GM19467 (cell line): ENCODE data around the gene ATP6AP1.

Source experiments
- ATAC-seq: cut with Tn5 transposase; IDR thresholded peaks from one replicate; pipeline ENCODE4 v1.9.1; 2021; ENCODE audit warnings: mild to moderate bottlenecking, moderate library complexity; ENCODE audit not compliant: unreplicated experiment

ATP6AP1 gene

DNA sequence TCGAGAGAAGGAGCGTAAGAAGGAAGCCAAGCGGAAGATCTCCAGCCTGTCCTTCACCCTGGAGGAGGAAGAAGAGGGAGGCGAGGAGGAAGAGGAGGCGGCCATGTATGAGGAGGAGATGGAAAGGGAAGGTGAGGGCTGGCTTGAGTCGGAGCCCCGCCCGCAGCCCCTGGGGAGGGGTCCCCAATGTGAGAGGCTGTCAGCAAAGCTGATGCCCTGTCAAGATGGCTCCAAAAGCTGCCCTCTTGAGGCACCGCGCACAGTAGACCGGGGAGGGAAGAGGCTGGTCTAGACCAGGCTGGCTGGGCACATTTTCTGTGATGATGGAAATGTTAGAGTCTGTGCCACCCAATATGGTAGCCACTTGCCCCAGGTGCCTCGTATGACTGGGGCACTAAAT is 18.0 kb downstream of the ATP6AP1 start:
- no peak for ATAC-seq

GRCh38 chrX:154448484-154448883 is 20.0 kb downstream of the ATP6AP1 start:
- ATAC-seq, result no peak

DNA sequence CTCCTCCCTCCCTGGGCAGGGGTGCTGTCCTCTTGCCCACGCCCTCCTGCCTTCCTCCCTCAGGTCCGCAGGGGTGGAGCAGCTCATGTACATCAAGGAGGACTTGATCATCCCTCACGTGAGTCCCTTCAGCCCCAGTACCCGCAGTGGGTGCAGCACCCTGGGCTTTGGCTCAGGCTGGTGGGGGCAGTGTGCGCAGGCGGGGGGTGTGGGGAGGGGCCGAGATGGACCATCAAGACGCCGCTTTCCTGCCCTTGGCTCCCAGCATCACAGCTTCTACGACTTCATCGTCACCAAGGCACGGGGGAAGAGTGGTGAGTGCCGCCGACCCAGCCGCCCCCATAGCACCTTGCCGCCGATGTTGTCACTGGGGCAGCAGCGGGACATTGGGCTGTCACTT is 21.1 kb downstream of the ATP6AP1 start:
- no peak for ATAC-seq

DNA sequence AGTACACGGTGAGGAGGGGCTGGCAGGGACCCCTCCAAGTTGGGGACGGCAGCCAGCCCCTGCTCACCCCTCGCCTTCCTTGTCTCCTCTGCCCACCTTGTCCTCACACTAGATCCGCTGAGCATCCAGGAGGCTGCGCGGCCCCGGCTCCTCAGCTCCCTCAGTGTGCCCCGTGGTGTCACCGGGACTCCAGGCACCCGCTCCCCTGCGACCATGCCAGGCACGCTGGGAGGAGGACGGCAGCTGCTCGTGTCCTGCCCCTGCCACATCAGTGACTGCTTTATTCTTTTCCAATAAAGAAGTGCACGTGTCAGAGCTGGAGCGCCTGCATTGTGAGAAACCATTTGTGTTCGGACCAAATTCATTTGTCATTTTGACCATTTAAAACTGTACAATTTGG is 21.8 kb downstream of the ATP6AP1 start:
- ATAC-seq, result no peak

DNA sequence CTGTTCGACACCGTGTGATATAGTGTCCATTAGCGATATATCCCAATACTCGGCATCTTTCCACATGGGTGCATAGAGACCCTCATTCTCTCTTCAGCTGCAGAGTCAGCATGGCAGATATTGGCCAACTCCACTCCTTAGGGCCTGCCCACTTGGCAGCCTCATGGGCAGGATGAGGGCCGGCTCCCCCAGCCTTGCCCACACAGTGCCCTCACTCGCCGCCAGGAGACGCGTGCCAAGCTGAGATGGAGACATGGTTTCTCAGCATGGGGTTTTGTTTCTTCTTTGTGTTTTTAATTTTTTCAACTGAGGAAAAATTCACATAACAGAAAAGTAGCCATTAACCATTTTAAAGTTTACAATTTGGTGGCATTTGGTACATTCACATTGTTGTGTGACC is 24.3 kb downstream of the ATP6AP1 start:
- ATAC-seq, result no peak

- ATAC-seq, result peak; percentile 48
Observed at GRCh38 chrX:154457491-154458115, 29.1 kb downstream of the ATP6AP1 start.

- peak; percentile 60 for ATAC-seq
Observed at GRCh38 chrX:154458116-154458953, 29.9 kb downstream of the ATP6AP1 start, which contains the start of gene PLXNA3. Gene PLXNA3 (plus strand): TSS chrX:154458281. CDS start chrX:154460184, 1,903 bp downstream.

DNA sequence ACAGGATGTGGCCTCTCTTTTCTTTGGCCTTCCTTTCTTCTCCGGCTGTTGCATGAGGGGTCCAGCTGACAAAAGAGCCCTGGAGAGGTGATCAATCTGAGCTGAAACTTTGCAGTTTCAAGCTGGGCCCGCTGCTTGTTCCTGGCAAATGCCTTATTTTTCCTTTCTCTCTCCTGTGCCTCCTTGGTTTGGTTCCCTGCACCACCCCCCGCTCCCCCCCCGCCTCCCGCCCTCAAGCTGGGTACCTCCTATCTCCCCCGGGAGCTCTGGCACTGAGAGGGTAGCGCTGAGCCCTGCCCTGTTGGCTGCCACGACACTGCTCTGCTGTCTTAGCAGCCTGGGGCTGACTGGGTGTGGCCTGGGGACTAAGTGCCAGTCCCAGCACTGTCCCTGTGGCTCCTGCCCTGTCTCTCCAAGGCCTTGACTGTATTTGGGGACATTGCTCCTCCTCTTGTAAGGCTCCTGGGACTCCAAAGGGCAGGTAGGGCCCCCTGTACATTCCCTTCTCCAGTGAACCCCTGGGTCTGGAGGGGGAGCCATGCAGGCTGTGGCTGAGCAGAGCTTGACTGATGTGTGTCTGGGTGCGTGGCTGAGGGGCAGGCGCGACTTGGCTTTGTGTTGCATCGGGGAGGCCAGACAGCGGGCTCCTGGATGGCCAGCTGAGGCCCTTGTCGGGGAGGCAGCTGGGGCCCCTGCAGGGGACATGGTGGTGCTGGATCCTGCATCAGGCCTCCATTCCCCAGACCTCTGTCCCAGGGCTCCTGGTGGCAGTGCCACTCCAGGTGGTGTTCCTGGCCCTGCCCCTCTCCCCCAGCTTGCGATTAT is 30.7 kb downstream of the ATP6AP1 start:
- ATAC-seq, result no peak

DNA sequence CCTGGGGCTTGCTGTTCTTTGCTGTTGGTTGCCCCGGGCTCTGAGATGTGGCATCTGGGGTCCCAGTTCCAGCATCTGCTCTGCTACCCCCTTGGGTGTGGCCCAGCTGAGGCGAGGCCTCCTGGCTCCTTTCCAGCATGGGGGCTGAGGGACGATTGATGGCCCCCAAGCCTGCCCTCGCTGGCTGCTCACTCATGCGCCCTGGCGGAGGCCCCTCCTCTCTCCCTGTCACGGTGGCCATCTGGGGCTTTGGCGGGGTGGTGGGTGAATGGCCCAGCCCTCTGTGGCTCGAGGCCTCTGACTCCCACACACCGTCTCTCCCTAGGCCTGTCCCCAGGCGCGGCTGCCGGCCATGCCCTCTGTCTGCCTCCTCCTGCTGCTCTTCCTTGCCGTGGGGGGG is 31.4 kb downstream of the ATP6AP1 start:
- ATAC-seq, result no peak

- no peak for ATAC-seq
Observed at GRCh38 chrX:154460326-154460725, 31.8 kb downstream of the ATP6AP1 start.

DNA sequence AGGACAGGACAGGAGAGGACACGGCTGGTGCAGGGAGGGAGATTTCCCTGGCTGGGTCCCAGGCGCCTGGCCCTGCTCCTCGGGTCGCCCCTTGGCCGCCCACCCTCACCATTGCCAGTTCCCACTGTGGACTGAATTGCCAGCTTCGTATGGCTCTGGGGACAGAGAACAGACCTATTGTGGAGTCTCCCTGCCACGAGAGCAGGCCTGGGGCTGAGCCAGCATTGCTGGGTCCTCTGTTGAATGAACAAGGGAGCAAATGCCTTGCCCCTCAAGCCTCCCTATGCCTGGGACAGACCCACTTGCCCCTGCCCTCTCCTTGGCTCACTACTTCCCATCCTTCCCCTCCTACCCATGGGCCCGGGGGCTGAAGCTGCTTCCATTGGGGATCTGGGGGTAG is 33.9 kb downstream of the ATP6AP1 start:
- ATAC-seq, result no peak

DNA sequence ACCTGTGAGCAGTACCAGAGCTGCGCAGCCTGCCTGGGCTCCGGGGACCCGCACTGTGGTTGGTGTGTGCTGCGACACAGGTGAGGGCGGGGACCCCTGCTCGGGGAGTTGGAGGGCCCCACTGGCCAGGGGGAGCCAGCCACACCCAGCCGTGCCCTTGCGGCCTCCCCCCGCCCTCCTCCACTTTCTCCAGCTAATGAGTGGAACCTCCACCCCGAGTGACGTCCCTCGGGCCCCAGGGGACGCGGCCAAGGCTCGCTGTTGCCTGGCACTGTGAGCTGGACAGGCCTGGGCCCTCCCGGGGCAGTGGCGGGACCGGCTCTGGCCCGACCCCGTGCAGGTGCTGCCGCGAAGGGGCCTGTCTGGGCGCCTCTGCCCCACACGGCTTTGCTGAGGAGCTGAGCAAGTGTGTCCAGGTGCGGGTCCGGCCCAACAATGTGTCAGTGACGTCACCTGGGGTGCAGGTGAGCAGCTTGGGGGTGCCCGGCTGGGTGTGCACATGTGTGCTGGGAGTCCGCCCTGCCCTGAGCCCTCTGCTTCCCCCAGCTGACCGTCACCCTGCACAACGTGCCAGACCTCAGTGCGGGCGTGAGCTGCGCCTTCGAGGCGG is 35.2 kb downstream of the ATP6AP1 start:
- no peak for ATAC-seq

- ATAC-seq, result no peak
Observed at GRCh38 chrX:154464806-154465365, 36.4 kb downstream of the ATP6AP1 start.

DNA sequence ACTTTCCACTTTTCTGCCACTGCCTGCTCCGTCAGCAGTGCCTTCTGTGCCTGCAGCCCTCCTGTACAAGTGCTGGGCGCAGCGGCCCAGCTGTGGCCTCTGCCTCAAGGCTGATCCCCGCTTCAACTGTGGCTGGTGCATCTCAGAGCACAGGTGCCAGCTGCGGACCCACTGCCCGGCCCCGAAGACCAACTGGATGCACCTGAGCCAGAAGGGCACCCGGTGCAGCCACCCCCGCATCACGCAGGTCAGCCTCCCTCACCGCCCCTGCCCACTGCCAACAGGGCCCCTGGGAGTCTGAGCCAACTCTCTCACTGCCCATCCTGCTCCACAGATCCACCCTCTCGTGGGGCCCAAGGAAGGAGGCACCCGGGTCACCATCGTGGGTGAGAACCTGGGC is 37.1 kb downstream of the ATP6AP1 start:
- ATAC-seq, result no peak

DNA sequence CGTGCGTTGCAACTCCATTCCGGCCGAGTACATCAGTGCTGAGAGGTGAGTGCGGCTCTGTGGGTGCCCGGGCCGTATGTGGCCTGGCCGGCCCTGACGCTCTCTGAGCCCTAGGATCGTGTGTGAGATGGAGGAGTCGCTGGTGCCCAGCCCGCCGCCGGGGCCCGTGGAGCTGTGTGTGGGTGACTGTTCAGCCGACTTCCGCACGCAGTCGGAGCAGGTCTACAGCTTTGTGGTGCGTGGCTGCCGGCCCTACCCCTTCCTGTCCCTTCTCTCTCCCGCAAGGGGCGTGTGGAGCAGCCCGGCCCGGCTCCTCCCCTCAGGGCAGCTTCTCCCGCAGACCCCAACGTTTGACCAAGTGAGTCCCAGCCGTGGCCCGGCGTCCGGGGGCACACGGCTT is 37.6 kb downstream of the ATP6AP1 start:
- no peak for ATAC-seq

DNA sequence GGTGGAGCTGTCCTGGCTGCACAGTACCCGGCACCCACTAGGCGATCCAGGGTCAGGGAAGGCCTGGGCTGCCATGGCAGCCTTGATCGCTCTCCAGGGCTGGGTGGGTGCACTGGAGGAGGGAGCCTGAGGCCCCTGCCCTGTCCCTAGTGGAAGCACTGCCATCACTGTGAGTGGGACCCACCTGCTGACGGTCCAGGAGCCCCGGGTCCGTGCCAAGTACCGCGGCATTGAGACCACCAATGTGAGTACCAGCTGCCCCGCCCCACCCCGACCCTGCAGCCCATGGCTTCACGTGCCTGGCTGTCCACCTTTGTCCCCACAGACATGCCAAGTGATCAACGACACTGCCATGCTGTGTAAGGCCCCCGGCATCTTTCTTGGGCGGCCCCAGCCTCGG is 38.4 kb downstream of the ATP6AP1 start:
- no peak for ATAC-seq

GRCh38 chrX:154467556-154467955 is 39.1 kb downstream of the ATP6AP1 start:
- ATAC-seq, result no peak

GRCh38 chrX:154468217-154468616 is 39.7 kb downstream of the ATP6AP1 start:
- ATAC-seq, result no peak

GRCh38 chrX:154469114-154469513 is 40.6 kb downstream of the ATP6AP1 start:
- no peak for ATAC-seq

- no peak for ATAC-seq
Observed at GRCh38 chrX:154469880-154470279, 41.4 kb downstream of the ATP6AP1 start.

DNA sequence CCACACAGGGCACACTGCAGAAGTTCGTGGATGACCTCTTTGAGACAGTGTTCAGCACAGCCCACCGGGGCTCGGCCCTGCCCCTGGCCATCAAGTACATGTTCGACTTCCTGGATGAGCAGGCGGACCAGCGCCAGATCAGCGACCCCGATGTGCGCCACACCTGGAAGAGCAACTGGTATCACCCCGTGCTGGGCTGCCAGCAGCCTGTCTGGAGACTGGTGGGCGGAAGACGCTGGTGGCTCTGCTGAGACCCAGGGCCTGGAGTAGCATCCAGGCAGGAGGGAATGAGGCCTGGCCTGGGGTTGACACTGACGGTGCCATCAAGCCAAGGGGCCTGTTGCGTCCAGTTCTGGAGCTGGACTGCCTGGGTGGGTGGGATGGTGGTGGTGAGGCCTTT is 42.0 kb downstream of the ATP6AP1 start:
- ATAC-seq, result no peak
